ENCODE results near the gene ASTN2. TPM values are rescaled to one million over a fixed set of nuclear protein-coding genes. Genes with fewer than 3 reads are reported as not detected.

ASTN2 gene
- total and polyA plus RNA-seq, 9 of the 15 experiments (the other 6 are each of a cell fraction or from before 2014, with no cell fraction given) = 0.56 to 3.5 (median 1.9) TPM

DNA sequence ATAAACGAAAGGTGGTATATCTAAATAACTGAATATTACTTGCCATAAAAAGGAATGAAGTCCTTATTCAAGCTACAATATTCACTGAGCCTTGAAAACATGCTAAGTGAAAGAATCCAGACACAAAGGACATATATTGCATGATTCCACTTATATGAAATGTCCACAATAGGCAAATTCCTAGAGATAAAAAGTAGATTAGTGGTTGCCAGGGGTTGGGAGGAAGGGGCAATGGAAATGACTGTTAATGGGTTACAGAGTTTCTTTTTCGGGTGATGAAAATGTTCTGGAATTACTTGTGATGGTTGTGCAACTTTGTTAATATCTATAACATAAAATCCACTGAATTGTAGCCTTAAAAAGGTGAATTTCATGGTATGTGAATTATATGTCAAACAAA, 954.8 kb downstream of the ASTN2 start:
- ChIA-PET POLR2A (interaction anchor here (1.2 kb wide), 1 partner anchor 9 kb away, joined by 3 read pairs; no protein-coding TSS in a partner anchor), CTCF (ENCODE audit: low intra/inter-chr PET ratio) (no interaction called here)
- Histone ChIP-seq H4K20me1 (replicated peaks; ENCODE audit: control insufficient read depth, insufficient read depth, low read length) (no peaks in the 10 kb centered on the region), H3K9me3 (replicated peaks; ENCODE audit: control insufficient read depth, insufficient read depth, low read depth, low read length) (peaks cover 7% of the 10 kb centered on the region), H3K4me2 (ENCODE audit: insufficient read depth, low read length) (no peak overlapping the region), H3K79me2 (ENCODE audit: control insufficient read depth, insufficient read depth, low read length) (no peaks in the 10 kb centered on the region), H3K4me1 (replicated peaks in 1 of 2; ENCODE audit: control insufficient read depth in 2 of 2, insufficient read depth in 2 of 2, low read length in 2 of 2) (peaks cover 10 to 41% of the 10 kb centered on the region in 2 experiments), H3K4me3 (no peak overlapping the region), H3K27me3 (ENCODE audit: control insufficient read depth in 2 of 2, insufficient read depth in 2 of 2, low read length in 2 of 2) (no peaks in the 10 kb centered on the region), H3K9ac (ENCODE audit: insufficient read depth in 1 of 2, low read depth in 2 of 2, low read length in 2 of 2) (no peak overlapping the region), H2AFZ (ENCODE audit: low read depth, low read length) (peak overlapping the region; percentile 66), H3K27ac (ENCODE audit: extremely low read depth, low read depth, low read length) (peak overlapping the region; percentile 19; the same call in 1 of the 3 replicates), H3K36me3 (ENCODE audit: control insufficient read depth, insufficient read depth, low read length) (no peaks in the 10 kb centered on the region), H3K9me1 (ENCODE audit: control insufficient read depth, insufficient read depth, low read length) (no peaks in the 10 kb centered on the region)
- in situ Hi-C loops (cut with MboI) (no loop called here), intact Hi-C loops (cut with micrococcal nuclease) (no loop called here)
- no TSS peak for BruUV-seq (replicated peaks)
- DNase-seq (ENCODE audit: extremely low read depth in 1 of 4, low spot score in 3 of 4) (no peak), FAIRE-seq (no peak), ATAC-seq (no peak)
- TF ChIP-seq, protein P1, sequence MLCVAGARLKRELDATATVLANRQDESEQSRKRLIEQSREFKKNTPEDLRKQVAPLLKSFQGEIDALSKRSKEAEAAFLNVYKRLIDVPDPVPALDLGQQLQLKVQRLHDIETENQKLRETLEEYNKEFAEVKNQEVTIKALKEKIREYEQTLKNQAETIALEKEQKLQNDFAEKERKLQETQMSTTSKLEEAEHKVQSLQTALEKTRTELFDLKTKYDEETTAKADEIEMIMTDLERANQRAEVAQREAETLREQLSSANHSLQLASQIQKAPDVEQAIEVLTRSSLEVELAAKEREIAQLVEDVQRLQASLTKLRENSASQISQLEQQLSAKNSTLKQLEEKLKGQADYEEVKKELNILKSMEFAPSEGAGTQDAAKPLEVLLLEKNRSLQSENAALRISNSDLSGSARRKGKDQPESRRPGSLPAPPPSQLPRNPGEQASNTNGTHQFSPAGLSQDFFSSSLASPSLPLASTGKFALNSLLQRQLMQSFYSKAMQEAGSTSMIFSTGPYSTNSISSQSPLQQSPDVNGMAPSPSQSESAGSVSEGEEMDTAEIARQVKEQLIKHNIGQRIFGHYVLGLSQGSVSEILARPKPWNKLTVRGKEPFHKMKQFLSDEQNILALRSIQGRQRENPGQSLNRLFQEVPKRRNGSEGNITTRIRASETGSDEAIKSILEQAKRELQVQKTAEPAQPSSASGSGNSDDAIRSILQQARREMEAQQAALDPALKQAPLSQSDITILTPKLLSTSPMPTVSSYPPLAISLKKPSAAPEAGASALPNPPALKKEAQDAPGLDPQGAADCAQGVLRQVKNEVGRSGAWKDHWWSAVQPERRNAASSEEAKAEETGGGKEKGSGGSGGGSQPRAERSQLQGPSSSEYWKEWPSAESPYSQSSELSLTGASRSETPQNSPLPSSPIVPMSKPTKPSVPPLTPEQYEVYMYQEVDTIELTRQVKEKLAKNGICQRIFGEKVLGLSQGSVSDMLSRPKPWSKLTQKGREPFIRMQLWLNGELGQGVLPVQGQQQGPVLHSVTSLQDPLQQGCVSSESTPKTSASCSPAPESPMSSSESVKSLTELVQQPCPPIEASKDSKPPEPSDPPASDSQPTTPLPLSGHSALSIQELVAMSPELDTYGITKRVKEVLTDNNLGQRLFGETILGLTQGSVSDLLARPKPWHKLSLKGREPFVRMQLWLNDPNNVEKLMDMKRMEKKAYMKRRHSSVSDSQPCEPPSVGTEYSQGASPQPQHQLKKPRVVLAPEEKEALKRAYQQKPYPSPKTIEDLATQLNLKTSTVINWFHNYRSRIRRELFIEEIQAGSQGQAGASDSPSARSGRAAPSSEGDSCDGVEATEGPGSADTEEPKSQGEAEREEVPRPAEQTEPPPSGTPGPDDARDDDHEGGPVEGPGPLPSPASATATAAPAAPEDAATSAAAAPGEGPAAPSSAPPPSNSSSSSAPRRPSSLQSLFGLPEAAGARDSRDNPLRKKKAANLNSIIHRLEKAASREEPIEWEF (CRISPR knock-in tag; IDR thresholded peaks at IDR 0.05) = 0 out of 2 replicates have a peak, but pooled peaks have one; percentile 41
- no peak for TF ChIP-seq ZBTB17 (CRISPR knock-in tag; IDR thresholded peaks at IDR 0.05)
- TF ChIP-seq, protein P2, sequence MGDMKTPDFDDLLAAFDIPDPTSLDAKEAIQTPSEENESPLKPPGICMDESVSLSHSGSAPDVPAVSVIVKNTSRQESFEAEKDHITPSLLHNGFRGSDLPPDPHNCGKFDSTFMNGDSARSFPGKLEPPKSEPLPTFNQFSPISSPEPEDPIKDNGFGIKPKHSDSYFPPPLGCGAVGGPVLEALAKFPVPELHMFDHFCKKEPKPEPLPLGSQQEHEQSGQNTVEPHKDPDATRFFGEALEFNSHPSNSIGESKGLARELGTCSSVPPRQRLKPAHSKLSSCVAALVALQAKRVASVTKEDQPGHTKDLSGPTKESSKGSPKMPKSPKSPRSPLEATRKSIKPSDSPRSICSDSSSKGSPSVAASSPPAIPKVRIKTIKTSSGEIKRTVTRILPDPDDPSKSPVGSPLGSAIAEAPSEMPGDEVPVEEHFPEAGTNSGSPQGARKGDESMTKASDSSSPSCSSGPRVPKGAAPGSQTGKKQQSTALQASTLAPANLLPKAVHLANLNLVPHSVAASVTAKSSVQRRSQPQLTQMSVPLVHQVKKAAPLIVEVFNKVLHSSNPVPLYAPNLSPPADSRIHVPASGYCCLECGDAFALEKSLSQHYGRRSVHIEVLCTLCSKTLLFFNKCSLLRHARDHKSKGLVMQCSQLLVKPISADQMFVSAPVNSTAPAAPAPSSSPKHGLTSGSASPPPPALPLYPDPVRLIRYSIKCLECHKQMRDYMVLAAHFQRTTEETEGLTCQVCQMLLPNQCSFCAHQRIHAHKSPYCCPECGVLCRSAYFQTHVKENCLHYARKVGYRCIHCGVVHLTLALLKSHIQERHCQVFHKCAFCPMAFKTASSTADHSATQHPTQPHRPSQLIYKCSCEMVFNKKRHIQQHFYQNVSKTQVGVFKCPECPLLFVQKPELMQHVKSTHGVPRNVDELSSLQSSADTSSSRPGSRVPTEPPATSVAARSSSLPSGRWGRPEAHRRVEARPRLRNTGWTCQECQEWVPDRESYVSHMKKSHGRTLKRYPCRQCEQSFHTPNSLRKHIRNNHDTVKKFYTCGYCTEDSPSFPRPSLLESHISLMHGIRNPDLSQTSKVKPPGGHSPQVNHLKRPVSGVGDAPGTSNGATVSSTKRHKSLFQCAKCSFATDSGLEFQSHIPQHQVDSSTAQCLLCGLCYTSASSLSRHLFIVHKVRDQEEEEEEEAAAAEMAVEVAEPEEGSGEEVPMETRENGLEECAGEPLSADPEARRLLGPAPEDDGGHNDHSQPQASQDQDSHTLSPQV (IDR thresholded peaks at IDR 0.05) = peak; percentile 51; the same call in 1 of the 2 replicates
- TF ChIP-seq ARNT (IDR thresholded peaks at IDR 0.05) = no peak
- TF ChIP-seq CEBPB (tag; IDR thresholded peaks at IDR 0.05) = peak; percentile 52
- TF ChIP-seq CEBPG (CRISPR knock-in tag; IDR thresholded peaks at IDR 0.05) = no peak
- peak in 1 of 2 experiments; percentile 46; a peak in 2 of 4 replicates for TF ChIP-seq CEBPG (tag; conservative IDR thresholded peaks at IDR 0.05 in 1 of 2, IDR thresholded peaks at IDR 0.05 in 1 of 2)
- TF ChIP-seq NCOA6 (IDR thresholded peaks at IDR 0.05) = no peak
- TF ChIP-seq HDGF (IDR thresholded peaks at IDR 0.05) = no peak
- 0 out of 2 replicates have a peak, but pooled peaks have one; percentile 1 for TF ChIP-seq NFRKB (IDR thresholded peaks at IDR 0.05; ENCODE audit: low read depth)
- WGBS (ENCODE audit: insufficient coverage, low coverage, missing lambda C conversion rate) = 50% methylated on average over 2 of the region's 2 CpGs

Data from K562 (cell line).